Measurements from ENCODE around the gene MRPL16. TPM values are rescaled to one million over a fixed set of nuclear protein-coding genes. Genes with fewer than 3 reads are reported as not detected.

MRPL16 gene
- total RNA-seq, 2 experiments from 2014 or later: 87.5 to 133 TPM

GRCh38 chr11:59804061-59804460 lies 6.5 kb downstream of the MRPL16 start:
- peaks cover 16% of the 10 kb centered on the region for H3K79me2 ChIP-seq (ENCODE audit: insufficient read depth, low read depth, low read length)
- H3K4me3 ChIP-seq (ENCODE audit: low read depth, low read length, poor library complexity, severe bottlenecking): no peak overlapping the region
- intact Hi-C loops (cut with micrococcal nuclease; ENCODE audit: unreplicated experiment): no loop called here
- no peaks in the 10 kb centered on the region for H3K9me2 ChIP-seq (ENCODE audit: insufficient read depth, low read length)
- H4K20me1 ChIP-seq (ENCODE audit: insufficient read depth, low read length): peaks cover 2% of the 10 kb centered on the region; the same call in 1 of the 2 replicates
- ChIA-PET POLR2A (no interaction called here), CTCF (ENCODE audit: unreplicated experiment) (interaction anchor here (1.0 kb wide), 1 partner anchor 49 kb away, joined by 3 read pairs; the partner anchor contains the start of gene STX3)
- no peak overlapping the region for H3K4me2 ChIP-seq (ENCODE audit: low read length)
- no peak for DNase-seq (ENCODE audit: low spot score)
- H3K27ac ChIP-seq (ENCODE audit: low read depth, low read length, poor library complexity, severe bottlenecking): no peak overlapping the region
- no peak overlapping the region for H2AFZ ChIP-seq (ENCODE audit: low read length)
- TF ChIP-seq EZH2phosphoT487 (IDR thresholded peaks at IDR 0.05; ENCODE audit: borderline replicate concordance, low read depth, low read length): no peak
- H3K4me1 ChIP-seq (ENCODE audit: insufficient read depth, low read length, poor library complexity, severe bottlenecking): peaks cover 14% of the 10 kb centered on the region
- BruUV-seq (replicated peaks): no TSS peak
- H3K9me3 ChIP-seq (ENCODE audit: low read length): no peaks in the 10 kb centered on the region
- peaks cover 64% of the 10 kb centered on the region for H3K36me3 ChIP-seq (ENCODE audit: insufficient read depth, low read length)

- no peaks in the 10 kb centered on the region for H3K9me3 ChIP-seq (ENCODE audit: low read length)
- H3K4me2 ChIP-seq (ENCODE audit: low read length): no peak overlapping the region
- H3K4me1 ChIP-seq (ENCODE audit: insufficient read depth, low read length, poor library complexity, severe bottlenecking): peaks cover 4% of the 10 kb centered on the region
- no peaks in the 10 kb centered on the region for H3K9me2 ChIP-seq (ENCODE audit: insufficient read depth, low read length)
- H2AFZ ChIP-seq (ENCODE audit: low read length): no peak overlapping the region
- intact Hi-C loops (cut with micrococcal nuclease; ENCODE audit: unreplicated experiment): loop anchor here (1.0 to 2.0 kb wide), 2 partner anchors 48 to 266 kb away; no protein-coding TSS in a partner anchor
- TF ChIP-seq, protein P1, sequence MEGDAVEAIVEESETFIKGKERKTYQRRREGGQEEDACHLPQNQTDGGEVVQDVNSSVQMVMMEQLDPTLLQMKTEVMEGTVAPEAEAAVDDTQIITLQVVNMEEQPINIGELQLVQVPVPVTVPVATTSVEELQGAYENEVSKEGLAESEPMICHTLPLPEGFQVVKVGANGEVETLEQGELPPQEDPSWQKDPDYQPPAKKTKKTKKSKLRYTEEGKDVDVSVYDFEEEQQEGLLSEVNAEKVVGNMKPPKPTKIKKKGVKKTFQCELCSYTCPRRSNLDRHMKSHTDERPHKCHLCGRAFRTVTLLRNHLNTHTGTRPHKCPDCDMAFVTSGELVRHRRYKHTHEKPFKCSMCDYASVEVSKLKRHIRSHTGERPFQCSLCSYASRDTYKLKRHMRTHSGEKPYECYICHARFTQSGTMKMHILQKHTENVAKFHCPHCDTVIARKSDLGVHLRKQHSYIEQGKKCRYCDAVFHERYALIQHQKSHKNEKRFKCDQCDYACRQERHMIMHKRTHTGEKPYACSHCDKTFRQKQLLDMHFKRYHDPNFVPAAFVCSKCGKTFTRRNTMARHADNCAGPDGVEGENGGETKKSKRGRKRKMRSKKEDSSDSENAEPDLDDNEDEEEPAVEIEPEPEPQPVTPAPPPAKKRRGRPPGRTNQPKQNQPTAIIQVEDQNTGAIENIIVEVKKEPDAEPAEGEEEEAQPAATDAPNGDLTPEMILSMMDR (conservative IDR thresholded peaks at IDR 0.05; ENCODE audit: low read length): peak; percentile 92
- TF ChIP-seq EZH2phosphoT487 (IDR thresholded peaks at IDR 0.05; ENCODE audit: borderline replicate concordance, low read depth, low read length): no peak
- DNase-seq (ENCODE audit: low spot score): peak; percentile 73
- H3K27ac ChIP-seq (ENCODE audit: low read depth, low read length, poor library complexity, severe bottlenecking): no peak overlapping the region
- peaks cover 50% of the 10 kb centered on the region for H3K36me3 ChIP-seq (ENCODE audit: insufficient read depth, low read length)
- ChIA-PET CTCF (ENCODE audit: unreplicated experiment) (interaction anchor here (1.0 to 1.1 kb wide), 2 partner anchors 48 to 117 kb away, joined by 3 to 9 read pairs; partner anchors contain the start of gene STX3), POLR2A (interaction anchor here (1.7 kb wide), 1 partner anchor 31 kb away, joined by 11 read pairs; no protein-coding TSS in a partner anchor)
- no peaks in the 10 kb centered on the region for H4K20me1 ChIP-seq (ENCODE audit: insufficient read depth, low read length)
- H3K4me3 ChIP-seq (ENCODE audit: low read depth, low read length, poor library complexity, severe bottlenecking): no peak overlapping the region
- peaks cover 2% of the 10 kb centered on the region; the same call in 1 of the 2 replicates for H3K79me2 ChIP-seq (ENCODE audit: insufficient read depth, low read depth, low read length)
- no TSS peak for BruUV-seq (replicated peaks)
Measured at GRCh38 chr11:59802639-59803176, 7.9 kb downstream of the MRPL16 start.

DNA sequence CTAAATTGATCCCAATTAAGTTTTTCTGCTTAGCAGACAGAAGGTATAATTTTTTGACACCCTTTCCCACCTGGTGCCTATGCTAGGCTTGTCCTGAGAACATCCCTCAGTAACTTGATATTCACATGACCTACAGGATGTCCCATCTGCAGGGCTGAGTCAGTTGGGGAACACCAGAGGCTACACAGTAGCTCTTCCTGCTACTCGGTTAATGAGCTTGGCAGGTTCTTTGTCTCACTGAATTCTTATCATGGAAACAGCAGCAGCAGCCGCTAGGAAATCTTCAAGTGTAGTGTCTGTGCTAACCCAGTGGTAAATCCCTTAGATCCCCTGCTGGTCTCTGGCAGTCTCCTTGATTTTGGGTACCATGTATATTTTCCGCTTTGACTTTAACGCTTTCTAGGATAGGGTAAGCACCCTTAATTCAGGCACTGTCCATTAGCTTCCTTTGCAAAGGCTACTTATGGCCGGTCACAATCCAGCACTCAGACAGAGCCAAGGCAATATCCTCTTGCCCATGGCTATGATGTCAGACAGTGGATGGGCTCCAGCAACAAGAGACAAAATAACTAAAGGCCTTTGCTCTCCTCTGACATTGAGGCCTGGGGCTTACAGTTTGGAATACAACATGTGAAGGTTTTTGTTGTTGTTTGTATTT lies 8.5 kb downstream of the MRPL16 start:
- Histone ChIP-seq H3K9me2 (ENCODE audit: insufficient read depth, low read length) (no peaks in the 10 kb centered on the region), H2AFZ (ENCODE audit: low read length) (no peak overlapping the region), H3K9me3 (ENCODE audit: low read length) (no peaks in the 10 kb centered on the region), H3K4me3 (ENCODE audit: low read depth, low read length, poor library complexity, severe bottlenecking) (no peak overlapping the region), H3K4me1 (ENCODE audit: insufficient read depth, low read length, poor library complexity, severe bottlenecking) (peaks cover 4% of the 10 kb centered on the region), H3K4me2 (ENCODE audit: low read length) (no peak overlapping the region), H3K79me2 (ENCODE audit: insufficient read depth, low read depth, low read length) (no peaks in the 10 kb centered on the region), H3K27ac (ENCODE audit: low read depth, low read length, poor library complexity, severe bottlenecking) (no peak overlapping the region), H4K20me1 (ENCODE audit: insufficient read depth, low read length) (no peaks in the 10 kb centered on the region), H3K36me3 (ENCODE audit: insufficient read depth, low read length) (peaks cover 44% of the 10 kb centered on the region)
- ChIA-PET POLR2A (interaction anchor here (0.6 to 1.7 kb wide), 5 partner anchors 16 to 367 kb away, joined by 3 to 11 read pairs (median 4); no protein-coding TSS in a partner anchor), CTCF (ENCODE audit: unreplicated experiment) (interaction anchor here (1.0 to 1.1 kb wide), 2 partner anchors 47 to 117 kb away, joined by 3 to 9 read pairs; partner anchors contain the start of gene STX3)
- no peak for DNase-seq (ENCODE audit: low spot score)
- no TSS peak for BruUV-seq (replicated peaks)
- intact Hi-C loops (cut with micrococcal nuclease; ENCODE audit: unreplicated experiment): loop anchor here (1.0 to 2.0 kb wide), 2 partner anchors 48 to 265 kb away; no protein-coding TSS in a partner anchor
- TF ChIP-seq, protein P1 (conservative IDR thresholded peaks at IDR 0.05; ENCODE audit: low read length): no peak
- no peak for TF ChIP-seq EZH2phosphoT487 (IDR thresholded peaks at IDR 0.05; ENCODE audit: borderline replicate concordance, low read depth, low read length)
